ENCODE data around the gene PCNP. TPM values are rescaled to one million over a fixed set of nuclear protein-coding genes. Genes with fewer than 3 reads are reported as not detected.

Gene PCNP
- total and polyA plus RNA-seq, 2 donors (not counting 3 experiments of a cell fraction or from before 2014, with no cell fraction given): 22.7 to 137 TPM

DNA sequence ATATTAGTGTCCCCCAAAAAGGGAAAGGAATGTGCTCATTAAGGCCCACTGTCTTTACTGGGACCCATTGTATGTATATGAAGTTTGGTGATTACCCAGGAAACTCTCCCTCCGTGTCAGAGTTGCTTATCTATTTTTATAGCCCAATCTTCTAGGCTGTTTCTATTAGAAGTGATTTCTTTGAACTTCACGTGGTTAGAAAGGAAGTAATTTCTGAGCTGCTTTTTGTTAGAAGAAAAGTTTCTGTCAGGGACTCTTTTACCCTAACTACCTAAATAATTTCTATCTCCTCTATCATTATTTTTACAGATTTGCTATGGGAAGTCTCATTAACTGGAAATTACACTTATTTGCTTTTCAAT, 43.3 kb upstream of the PCNP start:
- intact Hi-C loops (cut with micrococcal nuclease): no loop called here
- peak overlapping the region; percentile 11 for H3K4me2 ChIP-seq (ENCODE audit: insufficient read depth, low read length)
- no peak overlapping the region for H3K27ac ChIP-seq (ENCODE audit: insufficient read depth, low read depth, low read length)
- no peaks in the 10 kb centered on the region for H3K27me3 ChIP-seq (ENCODE audit: control insufficient read depth in 2 of 2, insufficient read depth in 2 of 2, low read length in 2 of 2)
- ChIA-PET CTCF (interaction anchor here (1.3 to 2.0 kb wide), 2 partner anchors 10 to 14 kb away, joined by 3 to 7 read pairs; no protein-coding TSS in a partner anchor), POLR2A (no interaction called here)
- TF ChIP-seq, protein P1, sequence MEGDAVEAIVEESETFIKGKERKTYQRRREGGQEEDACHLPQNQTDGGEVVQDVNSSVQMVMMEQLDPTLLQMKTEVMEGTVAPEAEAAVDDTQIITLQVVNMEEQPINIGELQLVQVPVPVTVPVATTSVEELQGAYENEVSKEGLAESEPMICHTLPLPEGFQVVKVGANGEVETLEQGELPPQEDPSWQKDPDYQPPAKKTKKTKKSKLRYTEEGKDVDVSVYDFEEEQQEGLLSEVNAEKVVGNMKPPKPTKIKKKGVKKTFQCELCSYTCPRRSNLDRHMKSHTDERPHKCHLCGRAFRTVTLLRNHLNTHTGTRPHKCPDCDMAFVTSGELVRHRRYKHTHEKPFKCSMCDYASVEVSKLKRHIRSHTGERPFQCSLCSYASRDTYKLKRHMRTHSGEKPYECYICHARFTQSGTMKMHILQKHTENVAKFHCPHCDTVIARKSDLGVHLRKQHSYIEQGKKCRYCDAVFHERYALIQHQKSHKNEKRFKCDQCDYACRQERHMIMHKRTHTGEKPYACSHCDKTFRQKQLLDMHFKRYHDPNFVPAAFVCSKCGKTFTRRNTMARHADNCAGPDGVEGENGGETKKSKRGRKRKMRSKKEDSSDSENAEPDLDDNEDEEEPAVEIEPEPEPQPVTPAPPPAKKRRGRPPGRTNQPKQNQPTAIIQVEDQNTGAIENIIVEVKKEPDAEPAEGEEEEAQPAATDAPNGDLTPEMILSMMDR (IDR thresholded peaks at IDR 0.05; ENCODE audit: extremely low read depth in 1 of 2, insufficient read depth in 1 of 2, low read depth in 1 of 2, low read length in 2 of 2): no peak
- TF ChIP-seq JUN (IDR thresholded peaks at IDR 0.05; ENCODE audit: borderline replicate concordance, insufficient read depth, insufficient read length, low read depth) (no peak), FOS (IDR thresholded peaks at IDR 0.05; ENCODE audit: borderline replicate concordance, insufficient read depth, low read length) (no peak), POLR2A (IDR thresholded peaks at IDR 0.05; ENCODE audit: low read depth, low read length) (no peak), MYC (IDR thresholded peaks at IDR 0.05; ENCODE audit: low read depth, low read length) (no peak), GATA2 (IDR thresholded peaks at IDR 0.05; ENCODE audit: insufficient read depth, insufficient read length, low read depth, low read length) (no peak), POLR2AphosphoS5 (IDR thresholded peaks at IDR 0.05; ENCODE audit: insufficient read depth, low read depth, low read length) (no peak), EZH2 (IDR thresholded peaks at IDR 0.05; ENCODE audit: borderline replicate concordance, low read depth, low read length, severe bottlenecking) (no peak)
- TF ChIP-seq, protein P2, sequence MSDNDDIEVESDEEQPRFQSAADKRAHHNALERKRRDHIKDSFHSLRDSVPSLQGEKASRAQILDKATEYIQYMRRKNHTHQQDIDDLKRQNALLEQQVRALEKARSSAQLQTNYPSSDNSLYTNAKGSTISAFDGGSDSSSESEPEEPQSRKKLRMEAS (IDR thresholded peaks at IDR 0.05; ENCODE audit: insufficient read depth, insufficient read length): no peak
- no peaks in the 10 kb centered on the region for H3K9me3 ChIP-seq (replicated peaks; ENCODE audit: control insufficient read depth, insufficient read depth, low read length)
- H3K9ac ChIP-seq (replicated peaks; ENCODE audit: extremely low read depth, insufficient read depth, low read length): no peak overlapping the region
- peaks cover 32% of the 10 kb centered on the region for H3K4me1 ChIP-seq (ENCODE audit: control insufficient read depth, extremely low read depth, insufficient read depth, low read length)
- FAIRE-seq (no peak), DNase-seq (ENCODE audit: low read depth, low spot score) (no peak)
- no peak overlapping the region for H3K4me3 ChIP-seq (replicated peaks in 1 of 3; ENCODE audit: insufficient read depth in 1 of 3, low read depth in 1 of 3, low read length in 3 of 3)
- H2AFZ ChIP-seq (ENCODE audit: low read depth, low read length): no peak overlapping the region
- H4K20me1 ChIP-seq (replicated peaks; ENCODE audit: control insufficient read depth, extremely low read depth, insufficient read depth, low read length): no peaks in the 10 kb centered on the region
- no peaks in the 10 kb centered on the region for H3K36me3 ChIP-seq (ENCODE audit: control insufficient read depth in 2 of 2, extremely low read depth in 1 of 2, insufficient read depth in 2 of 2, low read length in 2 of 2)
- dilution Hi-C loops (cut with MboI; ENCODE audit: extremely low pct_ligation_motif_present, low sequenced_read_pairs): no loop called here
- BruUV-seq (replicated peaks): no TSS peak
- H3K9me1 ChIP-seq (replicated peaks; ENCODE audit: control insufficient read depth, extremely low read depth, insufficient read depth, low read length): no peaks in the 10 kb centered on the region
- H3K79me2 ChIP-seq (ENCODE audit: control insufficient read depth, insufficient read depth, low read length): no peaks in the 10 kb centered on the region
